Heart right ventricle (tissue), 16 donors: Measurements from ENCODE around the gene CSNK1D. TPM values are rescaled to one million over a fixed set of nuclear protein-coding genes. Genes with fewer than 3 reads are reported as not detected.
A peak's percentile ranks its signal among the peaks of the same experiment; 100 is the strongest.

Experiments
- ATAC-seq, 8 donors: fragments of 200-7000 bp; cut with Tn5 transposase; one replicate each; pipeline ENCODE4 v1.9.1; 2020; ENCODE audit warnings: mild to moderate bottlenecking in 8 of 8, moderate library complexity in 8 of 8, moderate number of reproducible peaks in 1 of 8
- DNase-seq, 2 donors: peaks; one replicate each; pipeline ENCODE4 v3.0.0-alpha.2; 2020
- H3K27ac ChIP-seq, 10 donors: fragments of 200-600 bp; sonication (generic) in 2 of 10; one replicate each; pipeline versions ENCODE4 v1.5.0 to v1.8.0; 2020 to 2022; ENCODE audit warnings: mild to moderate bottlenecking in 3 of 10
- H3K27me3 ChIP-seq, 7 donors: fragments of 200-600 bp; one replicate each; pipeline ENCODE4 v1.8.0; 2021 to 2022; ENCODE audit warnings: mild to moderate bottlenecking in 2 of 7
- H3K36me3 ChIP-seq, 9 donors: fragments of 200-600 bp; sonication (generic) in 1 of 9; one replicate each; pipeline versions ENCODE4 v1.5.0 to v1.8.0; 2020 to 2022; ENCODE audit warnings: mild to moderate bottlenecking in 2 of 9
- H3K4me1 ChIP-seq, 9 donors: fragments of 200-600 bp; sonication (generic) in 1 of 9; one replicate each; pipeline versions ENCODE4 v1.5.0 to v1.8.0; 2020 to 2022; ENCODE audit warnings: mild to moderate bottlenecking in 4 of 9
- H3K4me3 ChIP-seq, 10 donors: fragments of 200-600 bp; sonication (generic) in 2 of 10; one replicate each; pipeline versions ENCODE4 v1.5.0 to v1.8.0; 2020 to 2022; ENCODE audit warnings: mild to moderate bottlenecking in 7 of 10, moderate library complexity in 2 of 10
- H3K9me3 ChIP-seq, 11 donors: fragments of 200-600 bp in 10 of 11; sonication (generic) in 2 of 11; one replicate each; pipeline versions ENCODE4 v1.5.0 to v1.8.0; 2013 to 2022; ENCODE audit warnings: mild to moderate bottlenecking in 2 of 11, control low read depth in 1 of 11, moderate library complexity in 1 of 11
- WGBS, 2 donors: extraction: QIAGEN DNeasy Blood & Tissue Kit; methylation state at CpG; one replicate each; pipeline ENCODE4 v1.1.7; 2013; ENCODE audit warnings: inconsistent platforms in 1 of 2; 5-methylcytosine and 5-hydroxymethylcytosine counted together
- intact Hi-C, 10 donors: fragments of 100-400 bp; cut with DNase I; formaldehyde crosslinking; loops; one replicate each; pipeline versions ENCODE4 v1.11.1 to v1.14.2; 2022
- polyA plus RNA-seq, 2 donors: library from polyadenylated mRNA; stranded (reverse); fragments of 200-250 nt; gene quantifications; one replicate each; pipeline ENCODE4 v1.2.3, GENCODE V29; 2013
- total RNA-seq, 10 donors: library from RNA; stranded (reverse); fragmentation: NEBNext Ultra II Directional in 3 of 10; extraction: Animal tissue kit (Norgen Biotek cat#: 25700) in 3 of 10; gene quantifications; one replicate each; pipeline versions ENCODE4 v1.2.1 to v1.2.4, GENCODE V29; 2021 to 2023
- TF ChIP-seq, protein P1 (sequence below), 9 donors: fragments of 200-600 bp; sonication (generic) in 2 of 9; IDR thresholded peaks; one replicate each; pipeline versions ENCODE4 v1.5.0 to v1.8.0; 2021 to 2022; ENCODE audit warnings: antibody characterized with exemption in 9 of 9, mild to moderate bottlenecking in 5 of 9, moderate library complexity in 1 of 9
- donor health status: Arrhythmogenic right ventricular cardiomyopathy.
- donor health status: ischemic (EF 13 %, LVEDD 7.1; RV severe dilation, severe dysfunction).
- donor health status: healthy with polysubstance abuse.
- donor health status: DM: no; HTN: yes; CAD: no.
- donor health status: DM: no; HTN: no; CAD: no.
- donor health status: ischemic (EF 25% LVEDD 6.9; RV normal size, moderate dysfunction).
- donor health status: ischemic (EF 25% LVEDD 5.7; RV mildly dilated, moderate dysfunction).
- donor health status: healthy.
- donor health status: DM: yes; HTN: yes; CAD: no.
- donor health status: Ischemic cardiomyopathy.
- donor health status: ischemic (EF 35%, LVEDD 5.7; RV mildly dilated, moderate dysfunction).
- donor health status: nonischemic (EF 11% LVEDD 7.7; RV severe dilation, severe dysfunction).
- donor health status: DM: yes; HTN: yes; CAD: no.
- donor health status: PGD.
- donor health status: ischemic (EF 29% LVEDD 5.4; RV normal size, mild dysfunction).
- donor health status: nonischemic (EF 23%, LVEDD 6.1; RV moderate dilation, normal function).

The CSNK1D gene
- total and polyA plus RNA-seq, 12 donors, result 54.4 to 72.7 (median 66.8) TPM

DNA sequence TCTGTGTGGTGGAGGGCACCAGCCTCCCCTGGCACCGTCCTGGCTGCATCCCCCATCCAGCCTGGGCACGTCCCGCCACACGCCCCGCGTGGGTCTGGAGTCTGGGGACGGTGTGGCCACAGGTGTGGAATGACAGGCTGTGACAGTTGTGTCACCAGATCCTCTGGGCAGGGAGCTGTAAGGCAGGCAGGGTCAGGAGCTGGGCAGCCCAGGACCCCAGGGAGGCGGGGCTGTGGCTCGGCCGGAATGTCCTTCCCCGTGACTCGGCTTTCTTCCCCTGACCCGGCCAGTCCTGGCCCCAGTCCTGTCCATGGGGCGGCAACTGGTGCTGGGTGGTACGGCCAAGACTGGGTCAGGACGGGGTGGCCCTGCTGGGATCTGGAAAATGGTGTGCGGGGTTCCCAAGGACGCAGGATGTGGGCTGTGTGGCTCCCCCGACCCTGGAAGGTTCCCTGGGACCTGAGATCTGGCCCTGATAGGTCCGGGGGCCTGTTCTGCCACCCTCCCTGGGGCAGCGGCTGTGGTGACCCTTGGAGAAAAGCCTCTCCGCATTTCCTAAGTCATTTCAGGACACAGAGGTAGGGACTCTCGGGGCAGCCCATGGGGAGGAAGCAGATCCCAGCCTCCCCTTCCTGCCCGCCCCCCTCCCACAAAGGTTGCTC, 48.0 kb downstream of the CSNK1D start:
- peaks cover 4 to 47% (median 39%) of the 10 kb centered on the region in 9 donors for H3K4me1 ChIP-seq
- H3K27me3 ChIP-seq, result no peaks in the 10 kb centered on the region
- H3K27ac ChIP-seq, result peak overlapping the region in 5 of 10 donors; percentile 0 to 64 (median 53)
- WGBS, 2 donors, result 51 to 59% methylated on average over 24 of the region's 24 CpGs
- H3K9me3 ChIP-seq, result no peaks in the 10 kb centered on the region
- TF ChIP-seq, protein P1, sequence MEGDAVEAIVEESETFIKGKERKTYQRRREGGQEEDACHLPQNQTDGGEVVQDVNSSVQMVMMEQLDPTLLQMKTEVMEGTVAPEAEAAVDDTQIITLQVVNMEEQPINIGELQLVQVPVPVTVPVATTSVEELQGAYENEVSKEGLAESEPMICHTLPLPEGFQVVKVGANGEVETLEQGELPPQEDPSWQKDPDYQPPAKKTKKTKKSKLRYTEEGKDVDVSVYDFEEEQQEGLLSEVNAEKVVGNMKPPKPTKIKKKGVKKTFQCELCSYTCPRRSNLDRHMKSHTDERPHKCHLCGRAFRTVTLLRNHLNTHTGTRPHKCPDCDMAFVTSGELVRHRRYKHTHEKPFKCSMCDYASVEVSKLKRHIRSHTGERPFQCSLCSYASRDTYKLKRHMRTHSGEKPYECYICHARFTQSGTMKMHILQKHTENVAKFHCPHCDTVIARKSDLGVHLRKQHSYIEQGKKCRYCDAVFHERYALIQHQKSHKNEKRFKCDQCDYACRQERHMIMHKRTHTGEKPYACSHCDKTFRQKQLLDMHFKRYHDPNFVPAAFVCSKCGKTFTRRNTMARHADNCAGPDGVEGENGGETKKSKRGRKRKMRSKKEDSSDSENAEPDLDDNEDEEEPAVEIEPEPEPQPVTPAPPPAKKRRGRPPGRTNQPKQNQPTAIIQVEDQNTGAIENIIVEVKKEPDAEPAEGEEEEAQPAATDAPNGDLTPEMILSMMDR (IDR thresholded peaks at IDR 0.05), result no peak
- no peak overlapping the region for H3K4me3 ChIP-seq
- no peaks in the 10 kb centered on the region for H3K36me3 ChIP-seq
- intact Hi-C loops, result no loop called here
- DNase-seq, result peak in 1 of 2 donors; percentile 21
- ATAC-seq, result peak in 3 of 8 donors; percentile 3 to 28 (median 8)

DNA sequence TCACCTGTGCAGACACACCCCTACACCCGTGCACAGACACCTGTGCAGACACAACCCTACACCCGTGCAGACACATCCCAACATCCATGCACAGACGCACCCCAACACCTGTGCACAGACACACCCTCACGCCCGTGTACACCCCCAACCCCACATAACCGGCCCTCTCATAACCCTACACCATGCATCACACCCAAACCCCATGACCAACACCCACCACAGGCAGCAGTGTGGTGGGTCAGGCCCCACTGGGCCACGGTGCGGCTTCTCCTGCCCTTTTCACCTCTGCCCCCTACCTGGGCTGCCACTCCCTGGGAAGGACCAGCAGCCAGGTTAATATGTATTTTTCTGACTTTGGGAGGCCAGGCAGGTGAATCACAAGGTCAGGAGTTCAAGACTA, 48.8 kb downstream of the CSNK1D start:
- Histone ChIP-seq H3K27me3 (no peaks in the 10 kb centered on the region), H3K27ac (no peak overlapping the region), H3K4me3 (no peak overlapping the region), H3K9me3 (no peaks in the 10 kb centered on the region), H3K36me3 (no peaks in the 10 kb centered on the region), H3K4me1 (peaks cover 4 to 39% (median 31%) of the 10 kb centered on the region in 9 donors)
- ATAC-seq (no peak), DNase-seq (no peak)
- 84 to 91% methylated on average over 8 of the region's 8 CpGs for WGBS, 2 donors
- intact Hi-C loops, result no loop called here
- TF ChIP-seq, protein P1 (IDR thresholded peaks at IDR 0.05), result no peak

DNA sequence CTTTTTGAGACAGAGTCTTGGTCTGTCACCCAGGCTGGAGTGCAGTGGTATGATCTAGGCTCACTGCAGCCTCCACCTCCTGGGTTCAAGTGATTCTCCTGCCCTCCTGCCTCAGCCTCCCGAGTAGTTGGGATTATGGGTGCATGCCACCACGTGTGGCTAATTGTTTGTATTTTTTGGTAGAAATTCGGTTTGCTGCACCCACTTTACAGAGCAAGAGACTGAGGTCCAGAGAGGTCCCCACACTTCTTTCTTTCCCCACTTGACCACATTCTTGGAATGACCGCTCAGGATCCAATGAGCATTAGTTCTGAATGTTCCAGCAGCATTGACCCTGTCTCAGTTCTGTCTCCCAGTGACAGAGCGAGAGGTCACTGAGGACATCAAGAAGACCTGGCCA, 50.0 kb downstream of the CSNK1D start:
- H3K4me3 ChIP-seq, result no peak overlapping the region
- intact Hi-C loops, result no loop called here
- TF ChIP-seq, protein P1 (IDR thresholded peaks at IDR 0.05), result no peak

DNA sequence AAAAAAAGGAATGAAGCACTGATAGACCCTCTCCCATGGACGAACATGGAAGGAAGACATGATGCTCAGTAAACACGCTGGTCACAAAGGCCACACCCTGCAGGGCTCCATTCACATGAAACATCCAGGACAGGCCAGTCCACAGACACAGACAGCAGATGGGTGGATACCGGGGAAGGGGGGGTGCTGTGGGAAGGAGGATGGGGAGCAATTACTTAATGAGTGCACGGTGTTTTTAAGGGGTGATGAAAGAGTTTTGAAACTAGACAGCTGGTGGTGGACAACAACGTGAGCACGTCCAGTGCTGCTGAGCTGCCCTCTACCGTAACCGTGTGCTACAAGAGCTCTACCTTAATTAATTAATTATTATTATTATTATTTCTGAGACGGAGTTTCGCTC, 50.7 kb downstream of the CSNK1D start:
- ATAC-seq (no peak), DNase-seq (no peak)
- H3K9me3 ChIP-seq, result no peaks in the 10 kb centered on the region
- H3K27me3 ChIP-seq, result no peaks in the 10 kb centered on the region
- 68% methylated on average over 10 of the region's 10 CpGs for WGBS, 2 donors
- H3K4me3 ChIP-seq, result no peak overlapping the region
- TF ChIP-seq, protein P1 (IDR thresholded peaks at IDR 0.05), result no peak
- H3K27ac ChIP-seq, result peak overlapping the region in 1 of 10 donors; percentile 20
- intact Hi-C loops, result no loop called here
- peaks cover 0 to 40% (median 19%) of the 10 kb centered on the region in 9 donors for H3K4me1 ChIP-seq
- no peaks in the 10 kb centered on the region for H3K36me3 ChIP-seq

More for the DNA sequence above, 50.0 kb downstream of the CSNK1D start:
- Histone ChIP-seq H3K4me1 (peaks cover 0 to 40% (median 25%) of the 10 kb centered on the region in 9 donors), H3K27me3 (no peaks in the 10 kb centered on the region), H3K36me3 (no peaks in the 10 kb centered on the region), H3K27ac (no peak overlapping the region), H3K9me3 (no peaks in the 10 kb centered on the region)
- no peak for DNase-seq
- WGBS, 2 donors, result 81 to 88% methylated on average over 5 of the region's 5 CpGs
- ATAC-seq, result no peak
